NCI-H1048 (cell line): ENCODE results near the gene KHNYN.

ENCODE experiments used
- DNase-seq: peaks from one replicate; lab custom pipeline; 2025; lab: John Stamatoyannopoulos, UW

The KHNYN gene

DNA sequence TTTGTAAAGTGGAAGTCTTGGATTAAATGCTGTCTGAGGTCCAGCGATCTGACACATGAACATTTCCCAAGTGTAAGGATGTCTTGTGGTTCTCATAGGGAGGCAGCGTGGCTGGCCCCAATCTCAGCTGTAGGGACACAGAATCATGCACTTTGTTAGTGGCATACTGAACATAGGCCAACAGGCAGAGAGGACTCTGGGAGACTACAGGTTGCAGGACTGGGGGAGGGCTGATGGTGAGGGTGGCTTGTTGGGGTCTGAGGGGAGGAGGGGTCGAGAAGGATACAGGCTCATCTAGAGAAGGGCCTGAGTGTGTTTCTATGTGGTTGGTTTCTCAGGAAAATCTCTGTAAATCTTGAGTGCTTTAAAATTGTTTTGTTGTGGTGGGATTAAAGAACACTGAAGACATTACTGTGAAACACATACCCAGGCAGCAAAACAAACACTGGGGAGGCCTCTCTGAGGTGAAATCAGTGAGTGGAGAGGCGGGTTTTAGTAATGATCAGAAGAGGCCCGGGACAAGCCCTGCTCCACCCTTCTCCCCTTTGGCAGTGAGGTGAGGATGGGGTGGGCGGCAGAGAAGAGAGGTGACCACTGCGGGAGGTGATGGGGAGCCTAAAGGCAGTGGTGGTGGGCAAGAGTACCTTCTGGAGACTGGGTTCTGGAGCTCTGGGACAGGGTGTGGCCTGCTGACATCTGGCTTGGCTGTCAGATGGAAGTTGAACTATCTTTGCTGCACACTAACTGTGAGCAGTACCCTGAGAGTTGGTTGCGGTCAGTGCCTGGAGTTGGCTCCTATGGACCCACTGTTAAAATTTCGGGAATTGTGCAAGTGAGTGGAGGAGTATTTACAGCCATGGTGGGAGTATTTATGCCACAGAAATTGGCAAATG lies 27.7 kb upstream of the KHNYN start:
- no peak for DNase-seq

DNA sequence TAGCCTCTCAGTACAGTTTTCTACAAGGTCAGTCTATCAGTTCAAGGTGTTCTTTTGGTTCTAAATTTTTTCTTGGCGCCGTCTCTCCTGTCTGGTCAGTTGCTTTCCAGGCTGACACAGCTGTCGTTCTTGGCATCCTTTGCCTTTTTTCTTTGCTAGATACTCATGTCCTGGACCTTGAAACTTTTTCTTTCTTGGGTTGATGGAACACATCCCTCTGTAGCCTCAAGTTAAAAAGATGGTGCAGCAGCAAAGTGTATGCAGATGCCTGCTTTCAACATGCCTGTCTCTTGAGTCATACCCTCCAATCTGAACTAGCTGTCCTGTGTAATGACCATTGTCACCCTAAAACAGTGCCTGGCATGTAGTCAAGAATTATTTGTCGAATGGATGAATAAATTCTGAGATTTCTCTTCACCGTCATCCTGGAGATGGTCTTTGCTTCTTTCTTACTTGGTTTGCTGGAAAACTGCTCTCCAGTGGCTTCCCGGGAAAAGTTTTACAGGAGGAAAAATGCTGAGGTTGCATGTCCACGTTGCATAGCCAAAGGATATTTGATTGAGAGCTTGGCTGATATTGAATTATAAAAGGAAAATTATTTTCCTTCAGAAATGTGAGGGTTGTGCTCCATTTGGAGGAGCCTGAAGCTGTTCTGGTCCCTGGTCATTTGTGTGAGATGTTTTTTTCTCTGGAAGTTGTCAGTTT lies 26.3 kb upstream of the KHNYN start:
- no peak for DNase-seq

DNA sequence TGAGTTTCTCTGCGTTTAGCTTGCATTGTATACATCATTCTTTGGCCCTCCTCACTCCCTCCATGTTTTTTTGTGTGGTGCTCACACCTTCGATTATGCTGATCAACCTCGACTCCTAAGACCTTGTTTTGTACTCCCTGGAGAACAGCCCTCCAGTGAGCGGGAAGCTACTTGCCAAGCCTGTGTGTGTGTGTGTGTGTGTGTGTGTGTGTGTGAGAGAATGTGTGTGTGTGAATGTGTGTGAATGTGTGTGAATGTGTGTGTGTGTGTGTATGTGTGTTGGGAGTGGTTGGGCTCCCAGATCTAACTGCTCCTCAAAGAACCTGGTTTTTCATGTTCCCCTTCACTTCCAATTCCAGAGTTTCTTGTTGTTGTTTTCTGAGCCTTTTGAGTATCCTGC lies 24.9 kb upstream of the KHNYN start:
- no peak for DNase-seq

DNA sequence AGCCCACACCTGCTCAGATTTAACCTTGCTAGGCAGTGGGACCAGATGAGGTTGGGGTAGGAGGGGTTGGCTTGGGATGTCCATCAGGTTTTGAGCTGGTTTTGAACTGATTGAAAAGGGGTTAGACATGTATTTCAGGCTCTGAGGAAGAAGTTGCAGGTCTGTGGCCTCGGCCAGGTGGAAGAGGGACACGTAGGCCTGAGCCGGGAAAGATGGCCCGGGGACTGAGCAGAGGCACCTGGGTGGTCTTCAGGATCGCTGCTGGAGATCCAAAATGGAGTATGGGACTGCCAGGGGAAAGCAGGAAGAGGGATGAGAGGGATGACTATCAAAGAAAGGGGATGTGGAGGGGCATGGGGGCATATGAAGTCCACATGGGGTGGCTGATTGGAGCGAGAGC lies 23.3 kb upstream of the KHNYN start:
- no peak for DNase-seq

DNA sequence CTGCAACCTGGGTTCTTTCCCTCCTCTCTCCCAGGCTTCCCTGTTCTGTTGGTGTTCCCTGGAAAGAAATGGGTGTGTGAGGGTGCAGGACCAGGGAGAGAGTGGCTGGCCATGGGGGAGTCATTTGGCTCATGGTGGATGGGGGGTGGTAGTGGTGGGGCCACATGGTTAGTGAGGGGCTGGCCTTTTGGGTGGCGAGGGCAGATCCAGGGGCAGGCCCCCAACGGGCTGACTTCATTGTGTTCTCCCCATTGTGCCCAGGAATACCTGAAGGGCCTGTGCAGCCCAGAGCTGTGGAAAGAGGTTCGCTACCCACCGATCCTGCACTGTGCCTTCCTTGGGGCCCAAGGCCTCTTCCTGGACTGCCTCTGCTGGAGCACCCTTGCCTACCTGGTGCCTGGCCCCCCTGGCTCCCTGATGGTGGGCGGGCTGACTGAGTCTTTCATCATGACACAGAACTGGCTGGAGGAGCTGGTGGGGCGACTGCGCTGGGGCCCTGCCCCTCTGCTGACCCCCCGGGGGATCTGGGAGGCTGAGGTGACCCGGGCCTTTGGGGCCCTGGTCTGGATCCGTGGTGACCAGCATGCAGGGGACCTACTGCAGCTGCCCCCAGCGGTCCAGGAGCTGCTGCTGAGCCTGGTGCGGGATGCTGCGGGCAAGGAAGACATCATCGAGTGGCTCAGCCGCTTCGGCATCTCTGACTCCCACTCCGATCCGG lies 22.0 kb upstream of the KHNYN start:
- DNase-seq: no peak

DNA sequence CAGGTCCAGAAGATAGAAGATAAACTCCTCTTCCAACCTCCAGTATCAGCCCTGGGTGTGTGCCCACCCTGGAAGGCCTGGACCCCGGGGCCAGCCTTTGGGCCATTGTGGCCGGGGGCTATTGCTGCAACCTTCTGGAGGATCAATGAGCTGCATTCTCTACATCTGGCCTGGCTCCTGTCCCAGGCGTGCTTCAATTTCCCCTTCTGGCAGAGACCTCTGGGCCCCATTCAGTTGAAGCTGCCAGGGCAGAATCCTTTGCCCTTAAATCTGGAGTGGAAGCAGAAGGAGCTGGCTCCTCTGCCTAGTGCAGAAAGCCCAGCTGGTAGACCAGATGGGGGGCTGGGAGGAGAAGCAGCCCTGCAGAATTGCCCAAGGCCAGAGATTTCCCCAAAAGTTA lies 21.0 kb upstream of the KHNYN start:
- DNase-seq: no peak

DNA sequence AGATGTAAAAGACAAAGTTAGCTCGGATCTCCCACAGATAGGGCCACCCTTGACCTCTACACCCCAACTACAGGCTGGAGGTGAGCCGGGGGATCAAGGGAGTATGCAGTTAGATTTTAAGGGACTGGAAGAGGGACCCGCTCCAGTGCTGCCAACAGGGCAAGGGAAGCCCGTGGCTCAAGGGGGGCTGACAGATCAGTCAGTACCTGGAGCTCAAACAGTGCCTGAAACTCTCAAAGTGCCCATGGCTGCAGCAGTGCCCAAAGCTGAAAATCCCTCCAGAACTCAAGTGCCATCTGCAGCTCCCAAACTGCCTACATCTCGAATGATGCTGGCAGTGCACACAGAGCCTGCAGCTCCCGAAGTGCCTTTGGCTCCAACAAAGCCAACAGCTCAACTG lies 20.6 kb upstream of the KHNYN start:
- no peak for DNase-seq

DNA sequence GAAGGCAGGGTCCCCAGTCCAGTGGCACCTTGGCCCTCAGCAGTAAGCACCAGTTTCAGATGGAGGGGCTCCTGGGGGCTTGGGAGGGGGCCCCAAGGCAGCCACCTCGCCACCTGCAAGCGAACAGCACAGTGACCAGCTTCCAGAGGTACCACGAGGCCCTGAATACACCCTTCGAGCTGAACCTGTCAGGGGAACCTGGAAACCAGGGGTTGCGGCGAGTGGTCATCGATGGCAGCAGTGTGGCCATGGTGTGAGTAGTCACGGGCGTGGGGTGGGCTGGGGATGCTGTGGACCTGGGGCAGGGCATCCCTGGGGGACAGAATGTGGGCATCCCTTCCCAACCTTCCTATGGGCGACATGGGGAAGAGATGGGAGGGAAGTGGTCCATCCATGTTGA lies 19.8 kb upstream of the KHNYN start:
- DNase-seq: no peak

DNA sequence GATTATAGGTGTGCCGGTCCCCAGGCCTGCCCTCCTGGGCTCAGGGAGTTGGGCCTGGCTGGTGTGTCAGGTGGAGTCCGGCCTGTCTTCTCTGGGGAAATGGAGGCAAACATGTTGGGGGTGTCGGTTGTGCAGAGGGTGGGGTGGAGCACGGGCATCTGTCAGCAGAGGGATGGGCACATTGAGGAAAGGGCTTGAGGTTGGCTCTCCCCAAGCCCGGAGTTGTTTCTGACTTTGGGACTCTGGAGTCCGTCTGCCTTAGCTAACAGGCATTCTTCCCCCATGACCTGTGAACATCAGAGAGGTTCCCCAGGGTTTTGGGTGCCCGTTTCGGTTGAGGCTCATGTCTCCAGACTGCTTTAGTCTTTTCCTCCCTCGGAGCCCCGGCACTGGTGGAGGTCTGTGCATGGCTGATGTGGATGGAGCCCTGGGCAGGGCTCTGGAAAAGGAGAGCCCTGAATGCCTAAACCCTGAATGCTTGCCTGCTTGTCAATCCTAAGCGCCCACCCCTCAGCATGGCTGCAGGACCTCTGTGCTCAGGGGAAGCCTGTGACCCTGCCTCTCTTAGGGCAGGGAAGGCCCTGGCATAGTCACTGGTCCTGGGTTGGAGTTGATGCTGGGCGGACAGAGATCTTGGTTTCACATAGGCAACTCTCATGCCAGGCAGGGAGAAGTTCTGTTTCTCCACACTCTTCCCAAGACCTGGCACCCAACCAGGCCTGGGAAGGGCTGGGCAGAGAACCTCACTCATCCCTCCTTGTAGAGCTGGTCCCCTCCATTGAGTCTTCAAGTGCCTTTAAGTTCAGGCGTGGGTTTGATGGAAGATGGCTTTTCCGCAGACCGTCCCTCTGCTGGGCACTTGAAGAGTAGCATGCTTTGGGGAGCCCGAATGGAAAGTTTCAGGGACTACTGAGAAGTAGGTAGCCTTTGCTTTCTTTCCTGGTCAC lies 18.0 kb upstream of the KHNYN start:
- DNase-seq: no peak

DNA sequence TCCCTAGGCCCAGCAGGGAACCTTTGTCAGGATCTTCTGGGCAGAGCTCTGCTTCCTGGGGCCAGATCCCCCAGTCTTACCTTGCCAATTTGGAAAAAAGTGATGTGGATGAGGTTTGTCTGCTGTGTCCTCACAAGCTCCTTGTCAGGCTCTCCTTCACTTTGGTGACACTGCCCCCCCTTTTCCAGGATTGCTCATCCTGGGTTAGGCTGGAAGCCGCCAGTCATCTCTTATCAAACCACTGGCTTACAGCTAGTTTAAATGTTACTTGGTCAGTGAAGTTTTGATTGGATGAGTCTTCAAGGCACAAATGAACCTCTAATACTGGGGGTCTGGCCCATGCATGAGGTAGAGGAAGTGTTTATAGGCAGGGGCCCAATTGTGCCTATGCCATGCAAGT lies 15.7 kb upstream of the KHNYN start:
- DNase-seq: no peak

DNA sequence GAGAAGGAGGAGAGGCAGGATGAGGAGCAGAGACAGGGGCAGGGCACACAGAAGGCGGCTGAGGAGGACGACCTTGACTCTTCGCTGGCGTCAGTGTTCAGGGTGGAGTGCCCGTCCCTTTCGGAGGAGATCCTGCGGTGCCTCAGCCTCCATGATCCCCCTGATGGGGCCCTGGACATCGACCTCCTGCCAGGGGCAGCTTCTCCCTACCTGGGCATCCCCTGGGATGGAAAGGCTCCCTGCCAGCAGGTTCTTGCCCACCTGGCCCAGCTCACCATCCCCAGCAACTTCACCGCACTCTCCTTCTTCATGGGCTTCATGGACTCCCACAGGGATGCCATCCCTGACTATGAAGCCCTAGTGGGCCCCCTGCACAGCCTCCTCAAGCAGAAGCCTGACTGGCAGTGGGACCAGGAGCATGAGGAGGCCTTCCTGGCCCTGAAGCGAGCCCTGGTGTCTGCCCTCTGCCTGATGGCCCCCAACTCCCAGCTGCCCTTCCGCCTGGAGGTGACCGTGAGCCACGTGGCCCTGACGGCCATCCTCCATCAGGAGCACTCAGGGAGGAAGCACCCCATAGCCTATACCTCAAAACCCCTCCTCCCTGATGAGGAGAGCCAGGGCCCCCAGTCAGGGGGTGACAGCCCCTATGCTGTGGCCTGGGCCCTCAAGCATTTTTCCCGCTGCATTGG lies 14.9 kb upstream of the KHNYN start:
- no peak for DNase-seq

DNA sequence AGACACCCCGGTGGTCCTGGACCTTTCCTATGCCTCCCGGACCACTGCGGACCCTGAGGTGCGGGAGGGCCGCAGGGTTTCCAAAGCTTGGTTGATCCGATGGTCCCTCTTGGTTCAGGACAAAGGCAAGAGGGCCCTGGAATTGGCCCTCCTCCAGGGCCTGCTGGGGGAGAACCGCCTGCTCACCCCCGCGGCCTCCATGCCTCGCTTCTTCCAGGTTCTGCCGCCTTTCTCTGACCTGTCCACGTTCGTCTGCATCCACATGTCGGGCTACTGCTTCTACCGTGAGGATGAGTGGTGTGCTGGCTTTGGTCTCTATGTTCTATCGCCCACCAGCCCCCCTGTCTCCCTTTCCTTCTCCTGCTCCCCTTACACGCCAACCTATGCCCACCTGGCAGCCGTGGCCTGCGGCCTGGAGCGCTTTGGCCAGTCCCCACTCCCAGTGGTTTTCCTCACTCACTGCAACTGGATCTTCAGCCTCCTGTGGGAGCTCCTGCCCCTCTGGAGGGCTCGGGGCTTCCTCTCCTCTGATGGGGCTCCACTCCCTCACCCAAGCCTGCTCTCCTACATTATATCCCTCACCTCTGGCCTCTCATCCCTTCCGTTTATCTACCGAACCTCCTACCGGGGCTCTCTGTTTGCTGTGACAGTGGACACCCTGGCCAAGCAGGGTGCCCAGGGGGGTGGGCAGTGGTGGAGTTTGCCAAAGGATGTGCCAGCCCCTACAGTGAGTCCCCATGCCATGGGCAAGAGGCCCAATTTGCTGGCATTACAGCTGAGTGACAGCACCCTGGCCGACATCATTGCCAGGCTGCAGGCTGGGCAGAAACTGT lies 14.1 kb upstream of the KHNYN start:
- no peak for DNase-seq

DNA sequence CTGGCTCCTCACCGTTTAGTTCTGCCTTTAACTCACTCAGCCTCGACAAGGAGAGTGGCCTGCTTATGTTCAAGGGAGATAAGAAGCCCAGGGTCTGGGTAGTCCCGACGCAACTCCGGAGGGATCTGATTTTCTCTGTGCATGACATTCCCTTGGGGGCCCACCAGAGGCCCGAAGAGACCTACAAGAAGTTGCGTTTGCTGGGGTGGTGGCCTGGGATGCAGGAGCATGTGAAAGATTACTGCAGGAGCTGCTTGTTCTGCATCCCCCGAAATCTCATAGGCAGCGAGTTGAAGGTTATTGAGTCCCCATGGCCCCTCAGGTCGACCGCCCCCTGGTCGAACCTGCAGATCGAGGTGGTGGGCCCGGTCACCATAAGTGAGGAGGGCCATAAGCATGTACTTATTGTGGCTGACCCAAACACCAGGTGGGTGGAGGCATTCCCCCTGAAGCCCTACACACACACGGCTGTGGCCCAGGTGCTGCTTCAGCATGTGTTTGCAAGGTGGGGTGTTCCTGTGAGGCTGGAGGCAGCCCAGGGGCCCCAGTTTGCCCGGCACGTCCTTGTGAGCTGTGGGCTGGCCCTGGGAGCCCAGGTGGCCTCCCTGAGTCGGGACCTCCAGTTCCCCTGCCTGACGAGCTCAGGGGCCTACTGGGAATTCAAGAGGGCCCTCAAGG lies 13.4 kb upstream of the KHNYN start:
- no peak for DNase-seq

DNA sequence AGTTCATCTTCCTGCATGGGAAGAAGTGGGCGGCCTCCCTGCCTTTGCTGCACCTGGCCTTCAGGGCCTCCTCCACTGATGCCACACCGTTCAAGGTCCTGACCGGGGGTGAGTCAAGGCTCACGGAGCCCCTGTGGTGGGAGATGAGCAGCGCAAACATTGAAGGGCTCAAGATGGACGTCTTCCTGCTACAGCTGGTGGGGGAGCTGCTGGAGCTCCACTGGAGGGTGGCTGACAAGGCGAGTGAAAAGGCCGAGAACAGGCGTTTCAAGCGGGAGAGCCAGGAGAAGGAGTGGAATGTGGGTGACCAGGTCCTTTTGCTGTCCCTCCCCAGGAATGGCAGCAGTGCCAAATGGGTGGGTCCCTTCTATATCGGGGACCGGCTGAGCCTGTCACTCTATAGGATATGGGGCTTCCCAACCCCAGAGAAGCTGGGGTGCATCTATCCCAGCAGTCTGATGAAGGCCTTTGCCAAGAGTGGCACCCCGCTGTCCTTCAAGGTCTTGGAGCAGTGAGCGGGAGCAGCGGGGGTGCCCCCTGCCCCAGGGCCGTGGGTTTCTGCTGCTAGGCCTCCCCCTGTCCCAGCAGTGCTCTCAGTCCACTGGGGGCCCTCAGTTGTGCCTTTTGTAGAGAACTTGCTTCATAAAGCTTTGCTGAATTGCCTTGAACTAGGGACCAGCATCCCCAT lies 12.7 kb upstream of the KHNYN start:
- DNase-seq: no peak

DNA sequence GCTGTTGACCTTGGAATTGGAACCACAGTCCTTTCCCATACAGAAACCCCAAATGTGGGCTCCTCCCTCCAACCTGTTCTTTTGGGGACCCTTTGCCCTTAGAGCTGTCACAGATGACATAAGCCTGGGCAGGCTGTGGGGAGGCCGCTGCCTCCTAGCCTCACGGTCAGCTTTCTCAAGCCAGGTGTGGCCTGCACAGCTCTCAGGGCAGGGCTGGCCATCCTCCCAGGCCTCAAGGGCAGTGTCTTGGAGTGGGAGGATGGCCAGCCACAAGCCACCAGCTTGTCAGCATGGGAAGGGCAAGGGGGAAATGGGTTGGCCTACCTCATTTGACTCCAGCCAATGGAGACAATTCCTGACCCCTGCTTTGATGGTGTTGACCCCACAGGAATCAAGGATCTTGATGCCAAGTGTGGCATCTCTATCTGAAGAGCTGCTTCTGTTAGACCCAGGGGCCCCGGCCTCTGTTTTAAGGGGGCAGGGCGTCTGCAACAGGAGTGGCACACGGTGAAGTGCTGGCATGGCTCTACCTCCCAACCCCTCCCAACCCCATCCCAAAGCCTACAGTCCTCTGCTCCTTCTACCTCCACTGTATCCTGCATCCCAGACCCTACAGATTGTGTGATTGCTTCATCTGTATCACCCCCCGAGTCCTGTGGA lies 11.8 kb upstream of the KHNYN start:
- no peak for DNase-seq

DNA sequence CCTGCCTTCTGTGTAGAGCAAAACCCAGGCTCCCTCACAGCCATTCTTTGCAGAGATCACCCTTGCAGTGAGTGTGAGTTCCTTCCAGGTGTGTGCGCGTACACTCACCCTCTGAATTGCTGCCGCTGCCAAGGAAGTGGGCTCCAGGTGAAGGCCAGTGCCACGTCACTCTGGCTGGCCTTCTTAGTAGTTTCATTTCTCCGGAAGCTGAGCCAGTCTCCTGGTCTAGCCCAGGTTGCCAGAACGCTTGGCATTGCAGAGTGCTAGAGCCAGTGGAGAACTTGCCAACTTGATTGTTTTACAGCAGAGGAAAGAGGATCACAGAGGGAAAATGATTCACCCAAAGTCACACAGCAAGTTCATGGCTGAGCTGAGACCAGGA lies 11.3 kb upstream of the KHNYN start:
- no peak for DNase-seq

DNA sequence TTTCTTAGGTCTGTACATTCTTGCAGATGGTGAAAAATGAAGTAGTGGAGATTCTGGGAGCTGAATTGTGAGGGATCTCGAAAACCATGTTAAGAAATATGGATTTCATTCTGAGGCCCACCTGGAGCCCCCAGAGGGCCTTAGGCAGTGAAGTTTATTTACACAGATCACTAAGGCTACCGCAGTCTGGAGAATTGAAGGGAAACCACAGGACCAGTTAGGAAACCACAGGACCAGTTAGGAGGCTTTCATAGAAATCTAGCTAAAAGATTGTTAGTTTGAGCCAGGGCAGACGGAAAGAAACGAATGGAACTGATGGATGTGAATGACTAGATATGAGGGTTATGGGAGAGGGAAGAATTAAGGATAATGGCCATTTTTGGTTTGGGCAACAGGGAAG lies 7.5 kb upstream of the KHNYN start:
- no peak for DNase-seq
